Muscle of leg (tissue), 11 donors: ENCODE measurements around the gene SCG2. TPM values are rescaled to one million over a fixed set of nuclear protein-coding genes. Genes with fewer than 3 reads are reported as not detected.

Experiments used
- DNase-seq: peaks from one replicate; pipeline ENCODE4 v3.0.0; 2013
- H3K27ac ChIP-seq: one replicate; pipeline ENCODE4 v1.5.1; 2013; ENCODE audit warnings: mild to moderate bottlenecking, low read length, control low read depth
- H3K27me3 ChIP-seq: one replicate; pipeline ENCODE4 v1.6.1; 2013; ENCODE audit warnings: low read length; ENCODE audit not compliant: control insufficient read depth, insufficient read depth
- H3K36me3 ChIP-seq: one replicate; pipeline ENCODE4 v1.6.1; 2013; ENCODE audit warnings: low read length; ENCODE audit not compliant: control insufficient read depth, insufficient read depth
- H3K4me1 ChIP-seq: one replicate; pipeline ENCODE4 v1.6.1; 2013; ENCODE audit warnings: low read length; ENCODE audit not compliant: control insufficient read depth, insufficient read depth
- H3K4me3 ChIP-seq: one replicate; pipeline ENCODE4 v1.5.1; 2013; ENCODE audit warnings: low read length, control low read depth
- H3K9me3 ChIP-seq: replicated peaks from 2 replicates; pipeline ENCODE4 v1.6.1; 2013; ENCODE audit warnings: low read depth, low read length; ENCODE audit not compliant: control insufficient read depth
- WGBS: methylation state at CpG from one replicate; pipeline ENCODE4 v1.1.5; 2013; ENCODE audit warnings: missing lambda C conversion rate; ENCODE audit not compliant: insufficient coverage; 5-methylcytosine and 5-hydroxymethylcytosine counted together
- polyA plus RNA-seq, 8 donors: library from polyadenylated mRNA; unstranded; fragments of 120-200 nt; gene quantifications; one replicate each; pipeline versions ENCODE4 v1.2.1 to v1.2.3, GENCODE V29; 2013; ENCODE audit warnings: inconsistent platforms in 1 of 8, low replicate concordance in 1 of 8; ENCODE audit not compliant: insufficient read length in 8 of 8, insufficient read depth in 1 of 8
- total RNA-seq: library from RNA; stranded (reverse); fragments of 120-200 nt; gene quantifications from one replicate; pipeline ENCODE4 v1.2.4, GENCODE V29; 2013

SCG2 gene
- total and polyA plus RNA-seq, 9 donors = 0.09 to 3.8 (median 0.15) TPM; not detected in 2

GRCh38 chr2:223585666-223586065 is 16.5 kb downstream of the SCG2 start:
- no peak overlapping the region for H3K4me3 ChIP-seq
- H3K4me1 ChIP-seq = no peaks in the 10 kb centered on the region
- H3K27me3 ChIP-seq = no peaks in the 10 kb centered on the region
- no peak for DNase-seq
- no peaks in the 10 kb centered on the region for H3K36me3 ChIP-seq
- H3K9me3 ChIP-seq = no peaks in the 10 kb centered on the region
- no peak overlapping the region for H3K27ac ChIP-seq
- 80% methylated on average over 2 of the region's 4 CpGs for WGBS

- no peak for DNase-seq
- H3K4me1 ChIP-seq = no peaks in the 10 kb centered on the region
- H3K27me3 ChIP-seq = no peaks in the 10 kb centered on the region
- H3K27ac ChIP-seq = no peak overlapping the region
- H3K9me3 ChIP-seq = no peaks in the 10 kb centered on the region
- no peaks in the 10 kb centered on the region for H3K36me3 ChIP-seq
- no peak overlapping the region for H3K4me3 ChIP-seq
- WGBS = 72% methylated on average over 5 of the region's 5 CpGs
These were observed 20.2 kb downstream of the SCG2 start for GRCh38 chr2:223582001-223582400.

- WGBS = 37% methylated on average over 2 of the region's 6 CpGs
- Histone ChIP-seq H3K27ac (no peak overlapping the region), H3K4me3 (no peak overlapping the region), H3K9me3 (no peaks in the 10 kb centered on the region), H3K27me3 (no peaks in the 10 kb centered on the region), H3K4me1 (no peaks in the 10 kb centered on the region), H3K36me3 (no peaks in the 10 kb centered on the region)
- DNase-seq = peak; percentile 92
These were observed 21.2 kb downstream of the SCG2 start for GRCh38 chr2:223580951-223581350.

- H3K27me3 ChIP-seq = no peaks in the 10 kb centered on the region
- H3K4me3 ChIP-seq = no peak overlapping the region
- no peaks in the 10 kb centered on the region for H3K4me1 ChIP-seq
- no peak for DNase-seq
- no peaks in the 10 kb centered on the region for H3K36me3 ChIP-seq
- H3K27ac ChIP-seq = no peak overlapping the region
- H3K9me3 ChIP-seq = no peaks in the 10 kb centered on the region
- WGBS = no CpG with 5 or more reads among the region's 1 CpG
These were observed 23.3 kb downstream of the SCG2 start for GRCh38 chr2:223578846-223579245.

GRCh38 chr2:223576873-223577272 is 25.3 kb downstream of the SCG2 start:
- DNase-seq = no peak
- Histone ChIP-seq H3K4me1 (no peaks in the 10 kb centered on the region), H3K4me3 (no peak overlapping the region), H3K9me3 (no peaks in the 10 kb centered on the region), H3K36me3 (no peaks in the 10 kb centered on the region), H3K27me3 (no peaks in the 10 kb centered on the region), H3K27ac (no peak overlapping the region)
- WGBS = 85% methylated on average over 3 of the region's 5 CpGs

GRCh38 chr2:223570784-223571183 is 31.4 kb downstream of the SCG2 start:
- no peaks in the 10 kb centered on the region for H3K9me3 ChIP-seq
- WGBS = 100% methylated on average over 1 of the region's 2 CpGs
- no peaks in the 10 kb centered on the region for H3K27me3 ChIP-seq
- no peaks in the 10 kb centered on the region for H3K36me3 ChIP-seq
- DNase-seq = no peak
- no peak overlapping the region for H3K27ac ChIP-seq
- H3K4me3 ChIP-seq = no peak overlapping the region
- no peaks in the 10 kb centered on the region for H3K4me1 ChIP-seq

- no peak overlapping the region for H3K27ac ChIP-seq
- no peak overlapping the region for H3K4me3 ChIP-seq
- no peaks in the 10 kb centered on the region for H3K36me3 ChIP-seq
- no peaks in the 10 kb centered on the region for H3K27me3 ChIP-seq
- WGBS = no CpG with 5 or more reads among the region's 1 CpG
- DNase-seq = no peak
- H3K9me3 ChIP-seq = no peaks in the 10 kb centered on the region
- H3K4me1 ChIP-seq = no peaks in the 10 kb centered on the region
These were observed 35.8 kb downstream of the SCG2 start for GRCh38 chr2:223566396-223566795.

- H3K36me3 ChIP-seq = no peaks in the 10 kb centered on the region
- H3K27ac ChIP-seq = no peak overlapping the region
- H3K4me1 ChIP-seq = no peaks in the 10 kb centered on the region
- DNase-seq = peak; percentile 16
- H3K4me3 ChIP-seq = no peak overlapping the region
- no peaks in the 10 kb centered on the region for H3K27me3 ChIP-seq
- no peaks in the 10 kb centered on the region for H3K9me3 ChIP-seq
These were observed 38.7 kb downstream of the SCG2 start for GRCh38 chr2:223563462-223563861.

GRCh38 chr2:223562078-223562477 is 40.1 kb downstream of the SCG2 start:
- no peak overlapping the region for H3K4me3 ChIP-seq
- H3K27me3 ChIP-seq = no peaks in the 10 kb centered on the region
- no CpG with 5 or more reads among the region's 2 CpGs for WGBS
- no peak overlapping the region for H3K27ac ChIP-seq
- H3K36me3 ChIP-seq = no peaks in the 10 kb centered on the region
- H3K4me1 ChIP-seq = no peaks in the 10 kb centered on the region
- no peaks in the 10 kb centered on the region for H3K9me3 ChIP-seq
- no peak for DNase-seq

- H3K27ac ChIP-seq = no peak overlapping the region
- no peak overlapping the region for H3K4me3 ChIP-seq
- H3K36me3 ChIP-seq = no peaks in the 10 kb centered on the region
- H3K4me1 ChIP-seq = no peaks in the 10 kb centered on the region
- no peaks in the 10 kb centered on the region for H3K9me3 ChIP-seq
- DNase-seq = no peak
- no peaks in the 10 kb centered on the region for H3K27me3 ChIP-seq
- WGBS = 58% methylated on average over 2 of the region's 7 CpGs
These were observed 41.3 kb downstream of the SCG2 start for GRCh38 chr2:223560749-223561435.

- no peak overlapping the region for H3K27ac ChIP-seq
- no peak for DNase-seq
- H3K27me3 ChIP-seq = no peaks in the 10 kb centered on the region
- H3K9me3 ChIP-seq = no peaks in the 10 kb centered on the region
- H3K4me3 ChIP-seq = no peak overlapping the region
- H3K4me1 ChIP-seq = no peaks in the 10 kb centered on the region
- H3K36me3 ChIP-seq = no peaks in the 10 kb centered on the region
- no CpG with 5 or more reads among the region's 1 CpG for WGBS
These were observed 43.2 kb downstream of the SCG2 start for GRCh38 chr2:223558970-223559369.
